ENCODE results near the gene PDE6D.

PDE6D gene

GRCh38 chr2:231692847-231693246, 88.2 kb downstream of the PDE6D start (continued):
- TF ChIP-seq ZNF639 (tag by site-specific recombination; IDR thresholded peaks at IDR 0.05) (no peak), ZNF513 (tag by site-specific recombination; IDR thresholded peaks at IDR 0.05) (no peak), ZNF514 (tag by site-specific recombination; IDR thresholded peaks at IDR 0.05) (no peak), ZBTB21 (tag by site-specific recombination; IDR thresholded peaks at IDR 0.05) (no peak), HOXD13 (CRISPR knock-in tag; IDR thresholded peaks at IDR 0.05; ENCODE audit: borderline replicate concordance) (no peak), ZNF302 (tag by site-specific recombination; IDR thresholded peaks at IDR 0.05; ENCODE audit: low read depth) (no peak), HOXA7 (CRISPR knock-in tag; IDR thresholded peaks at IDR 0.05; ENCODE audit: borderline replicate concordance) (no peak)

- Histone ChIP-seq H3K27ac (ENCODE audit: extremely low read depth, low read depth, low read length) (no peak overlapping the region), H3K9me3 (ENCODE audit: control insufficient read depth, insufficient read depth, low read depth, low read length) (no peaks in the 10 kb centered on the region), H3K4me1 (ENCODE audit: control insufficient read depth, insufficient read depth, low read length) (no peaks in the 10 kb centered on the region), H3K36me3 (ENCODE audit: control insufficient read depth in 2 of 2, insufficient read depth in 1 of 2, low read length in 2 of 2) (no peaks in the 10 kb centered on the region), H3K4me3 (ENCODE audit: low read depth, low read length) (no peak overlapping the region)
- POLR2A ChIA-PET: interaction anchor here (0.6 to 1.2 kb wide), 3 partner anchors 17 to 155 kb away, joined by 3 to 6 read pairs (median 3); partner anchors contain the start of gene PTMA
- CTCF ChIA-PET: interaction anchor here (0.6 to 1.9 kb wide), 5 partner anchors 10 to 26 kb away, joined by 3 to 7 read pairs (median 6); no protein-coding TSS in a partner anchor
- peak; percentile 98 for TF ChIP-seq GLIS1 (tag by site-specific recombination; IDR thresholded peaks at IDR 0.05)
- TF ChIP-seq ZNF366 (tag by site-specific recombination; conservative IDR thresholded peaks at IDR 0.05): no peak
- peak; percentile 89 for TF ChIP-seq ZIC2 (tag by site-specific recombination; IDR thresholded peaks at IDR 0.05)
Observed at GRCh38 chr2:231691251-231691772, 89.8 kb downstream of the PDE6D start.

- ChIA-PET CTCF (interaction anchor here (0.6 to 11.4 kb wide), 4 partner anchors 8 to 26 kb away, joined by 3 to 85 read pairs (median 10); no protein-coding TSS in a partner anchor), POLR2A (interaction anchor here (0.6 to 1.7 kb wide), 2 partner anchors 17 to 122 kb away, joined by 3 to 4 read pairs; no protein-coding TSS in a partner anchor)
- no peaks in the 10 kb centered on the region for H3K4me1 ChIP-seq (ENCODE audit: control insufficient read depth, insufficient read depth, low read length)
- no peak for TF ChIP-seq GLIS2 (tag by site-specific recombination; IDR thresholded peaks at IDR 0.05)
- TF ChIP-seq ZFP69B (tag by site-specific recombination; IDR thresholded peaks at IDR 0.05): no peak
- no peak for TF ChIP-seq ZFP3 (tag by site-specific recombination; IDR thresholded peaks at IDR 0.05; ENCODE audit: low read depth)
- TF ChIP-seq ZNF23 (tag by site-specific recombination; IDR thresholded peaks at IDR 0.05; ENCODE audit: borderline replicate concordance): no peak
- no peak for TF ChIP-seq ZNF423 (tag by site-specific recombination; IDR thresholded peaks at IDR 0.05)
- no peak for TF ChIP-seq ZNF692 (tag by site-specific recombination; IDR thresholded peaks at IDR 0.05)
- TF ChIP-seq RBAK (tag by site-specific recombination; IDR thresholded peaks at IDR 0.05): no peak
- TF ChIP-seq SCRT2 (tag by site-specific recombination; IDR thresholded peaks at IDR 0.05): no peak
- no peak for TF ChIP-seq ZNF514 (tag by site-specific recombination; IDR thresholded peaks at IDR 0.05)
- no peak for TF ChIP-seq ZNF398 (tag by site-specific recombination; IDR thresholded peaks at IDR 0.05)
- no peak for TF ChIP-seq ATF2 (tag by site-specific recombination; IDR thresholded peaks at IDR 0.05; ENCODE audit: low read depth)
- no peak for TF ChIP-seq TCF7L2 (IDR thresholded peaks at IDR 0.05; ENCODE audit: borderline replicate concordance, low read depth, low read length)
- no peak for TF ChIP-seq ZBTB44 (tag by site-specific recombination; IDR thresholded peaks at IDR 0.05)
- no peak for TF ChIP-seq ZNF843 (tag by site-specific recombination; IDR thresholded peaks at IDR 0.05)
Observed at GRCh38 chr2:231689124-231689893, 91.8 kb downstream of the PDE6D start.

More at GRCh38 chr2:231689124-231689893, 91.8 kb downstream of the PDE6D start:
- no peaks in the 10 kb centered on the region for H3K9me3 ChIP-seq (ENCODE audit: control insufficient read depth, insufficient read depth, low read depth, low read length)
- no peak overlapping the region for H3K27ac ChIP-seq (ENCODE audit: extremely low read depth, low read depth, low read length)
- no peak overlapping the region for H3K4me3 ChIP-seq (ENCODE audit: low read depth, low read length)
- no peaks in the 10 kb centered on the region for H3K36me3 ChIP-seq (ENCODE audit: control insufficient read depth in 2 of 2, insufficient read depth in 1 of 2, low read length in 2 of 2)

Measured in HEK293 (cell line).